ENCODE results near the gene PRKN.

PRKN gene

DNA sequence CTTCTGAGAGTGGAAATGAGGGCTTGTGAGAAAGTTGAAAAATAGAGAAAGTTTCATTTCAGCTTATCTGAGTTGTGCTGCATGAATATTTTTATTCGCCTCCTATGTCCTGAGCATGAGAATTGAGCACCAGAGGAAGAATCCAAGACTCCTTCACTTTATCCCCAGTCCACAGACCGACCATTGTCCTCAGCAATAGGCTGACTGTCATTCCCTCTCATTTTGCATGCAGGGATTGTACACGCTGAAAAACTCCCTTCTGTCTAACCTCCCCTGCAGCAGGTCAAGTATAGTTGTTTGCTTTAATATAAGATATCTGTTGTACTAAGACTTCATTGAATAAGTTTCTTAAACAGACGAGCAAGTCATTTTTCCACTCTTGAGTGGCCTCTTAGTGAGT, 437.6 kb downstream of the PRKN start:
- no peak for DNase-seq

DNA sequence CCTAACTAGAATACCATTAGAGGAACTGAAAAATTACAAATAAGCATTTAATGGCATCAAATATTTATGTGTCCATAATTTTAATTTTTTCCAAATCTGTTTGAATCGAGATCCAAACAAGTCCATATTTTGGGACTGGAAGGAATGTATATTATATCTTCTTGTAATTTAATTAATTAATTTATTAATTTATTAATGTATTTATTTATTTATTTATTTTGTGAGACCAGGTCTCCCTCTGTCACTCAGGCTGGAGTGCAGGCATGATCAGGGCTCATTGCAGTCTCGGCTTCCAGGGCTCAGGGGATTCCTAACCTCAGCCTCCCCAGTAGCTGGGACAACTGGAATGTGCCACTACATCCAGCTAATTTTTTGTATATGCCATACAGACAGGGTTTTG, 453.6 kb downstream of the PRKN start:
- no peak for DNase-seq

DNA sequence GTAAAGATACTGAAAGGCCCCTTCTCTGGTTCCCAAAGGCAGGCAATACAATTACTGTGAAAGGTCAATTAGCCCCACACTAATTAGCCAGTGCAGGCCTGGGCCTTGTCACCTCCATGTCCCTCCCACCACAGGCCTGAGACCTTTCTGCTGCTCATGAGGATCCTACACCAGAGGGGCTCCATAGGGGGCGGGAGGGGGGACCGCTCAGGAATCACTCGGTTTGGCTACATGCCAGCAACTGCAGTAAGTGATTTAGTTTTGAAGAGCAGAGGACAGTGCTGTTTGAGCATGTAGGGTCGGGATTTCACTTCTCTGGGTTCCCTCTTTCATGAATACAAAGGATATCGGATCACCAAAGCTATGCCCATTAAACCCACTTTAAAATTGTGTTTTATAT, 455.6 kb downstream of the PRKN start:
- no peak for DNase-seq

DNA sequence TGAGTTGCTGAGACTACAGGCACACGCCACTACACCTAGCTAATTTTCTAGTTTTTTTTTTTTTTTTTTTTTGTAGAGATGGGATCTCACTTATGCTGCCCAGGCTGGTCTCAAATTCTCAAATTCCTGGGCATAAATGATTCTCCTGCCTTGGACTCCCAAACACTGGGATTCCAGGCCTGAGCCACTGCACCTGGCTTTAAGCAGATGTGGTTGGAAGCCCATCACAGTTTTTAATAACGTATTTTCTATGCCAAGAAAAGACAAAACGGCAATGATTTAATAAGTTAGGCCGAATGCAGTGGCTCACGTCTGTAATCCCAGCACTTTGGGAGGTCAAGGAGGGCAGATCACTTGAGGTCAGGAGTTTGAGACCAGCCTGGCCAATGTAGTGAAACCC, 456.6 kb downstream of the PRKN start:
- no peak for DNase-seq

DNA sequence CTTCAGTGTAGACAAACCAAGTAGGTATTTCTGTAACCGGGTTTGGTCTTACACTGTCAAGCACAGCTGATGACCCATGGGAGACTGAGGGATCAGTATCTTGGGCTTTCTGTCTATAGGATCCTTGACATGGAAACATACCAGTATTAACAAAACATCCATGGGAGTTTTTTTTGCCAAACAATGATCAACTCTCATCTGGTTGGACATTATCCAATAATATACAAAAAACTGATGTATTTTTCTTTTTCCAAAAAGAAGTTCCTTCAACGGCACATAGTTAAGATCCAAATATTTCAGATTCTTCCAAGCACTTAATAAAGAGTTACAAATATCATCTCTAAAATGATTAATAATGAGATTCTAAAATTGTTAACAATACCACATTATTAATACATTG, 459.9 kb downstream of the PRKN start:
- DNase-seq: no peak

DNA sequence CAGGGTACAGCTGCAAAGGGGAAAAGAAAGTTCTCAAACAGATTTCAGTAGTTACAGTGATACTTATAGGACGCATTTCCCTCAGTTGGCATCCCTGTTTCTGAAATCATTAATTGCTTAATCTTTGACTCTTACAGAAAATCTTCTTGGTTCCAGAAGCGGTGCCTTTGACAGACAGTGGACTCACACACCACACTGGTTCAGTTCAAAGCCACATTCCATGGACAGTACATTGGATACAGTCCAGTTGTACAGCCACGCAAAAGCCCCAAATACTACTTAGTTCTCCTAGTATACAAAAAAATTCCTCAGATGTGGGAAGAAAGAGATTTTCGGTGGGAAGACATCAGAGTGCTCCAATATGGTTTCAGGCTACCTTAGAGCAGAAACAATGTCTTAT, 460.4 kb downstream of the PRKN start:
- no peak for DNase-seq

DNA sequence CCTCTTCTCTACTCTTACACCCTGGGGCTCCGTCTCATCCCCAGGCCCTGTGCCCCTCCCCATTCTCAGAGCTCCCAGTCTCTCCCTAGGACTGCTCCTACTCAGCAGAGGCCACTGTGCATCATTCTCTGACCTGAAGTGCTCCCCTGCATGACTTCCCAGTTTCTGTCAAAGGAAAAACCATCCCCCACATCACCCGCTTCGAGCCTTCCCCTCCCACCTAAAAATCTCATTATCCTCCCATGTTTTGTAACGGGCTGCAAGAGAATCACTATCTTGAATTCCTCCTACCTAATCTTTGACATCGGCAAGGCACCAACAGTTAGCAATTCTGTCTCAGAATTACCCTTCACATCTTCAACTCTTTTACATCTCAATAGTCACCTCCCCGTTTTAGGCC, 463.0 kb downstream of the PRKN start:
- DNase-seq: no peak

DNA sequence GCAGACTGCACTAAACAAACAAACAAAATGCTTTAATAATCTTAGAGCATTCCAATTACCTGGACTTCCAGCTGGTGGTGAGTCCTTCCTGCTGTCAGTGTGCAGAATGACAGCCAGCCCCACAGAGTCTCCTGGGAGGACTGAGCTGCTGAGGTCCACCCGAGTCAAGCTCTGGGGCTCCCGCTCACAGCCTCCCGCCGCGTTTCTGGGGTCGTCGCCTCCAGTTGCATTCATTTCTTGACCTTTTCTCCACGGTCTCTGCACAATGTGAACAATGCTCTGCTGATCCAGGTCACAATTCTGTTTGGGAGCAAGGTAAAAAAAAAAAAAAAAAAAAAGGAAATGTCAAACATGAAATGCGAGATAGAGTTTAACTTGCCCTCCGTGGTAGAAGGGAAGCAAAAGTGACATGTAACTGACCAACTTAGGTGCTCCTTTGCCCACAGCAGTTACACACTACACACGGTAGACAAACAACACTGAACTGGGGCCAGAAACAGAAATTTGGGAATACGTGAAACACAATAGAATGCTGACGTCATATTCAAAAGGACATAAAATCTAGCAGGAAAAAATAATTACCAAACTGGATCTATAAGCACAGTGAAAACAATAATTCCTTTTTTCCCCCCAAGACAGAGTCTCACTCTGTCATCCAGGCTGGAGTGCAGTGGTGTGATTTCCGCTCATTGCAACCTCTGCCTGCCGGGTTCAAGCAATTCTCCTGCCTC, 464.9 kb downstream of the PRKN start:
- no peak for DNase-seq

DNA sequence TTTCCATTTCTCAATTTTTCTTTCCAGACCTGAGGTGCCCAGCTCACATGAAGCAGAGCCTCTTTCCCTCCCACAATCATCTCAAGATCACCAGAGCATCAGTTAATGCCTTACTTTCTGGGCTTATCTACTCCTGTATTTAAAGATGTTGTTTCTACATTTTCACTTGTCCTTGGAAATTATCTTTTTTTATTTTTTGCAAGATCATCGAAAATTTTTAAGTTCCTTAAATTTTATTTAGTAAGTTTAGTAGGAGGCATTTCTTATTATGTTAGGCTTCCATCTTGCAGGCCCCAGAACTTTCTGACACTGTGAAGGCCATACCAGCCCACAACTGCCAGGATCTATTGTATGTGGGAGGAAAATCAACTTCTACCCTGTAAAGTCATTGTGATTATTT, 466.0 kb downstream of the PRKN start:
- DNase-seq: no peak

DNA sequence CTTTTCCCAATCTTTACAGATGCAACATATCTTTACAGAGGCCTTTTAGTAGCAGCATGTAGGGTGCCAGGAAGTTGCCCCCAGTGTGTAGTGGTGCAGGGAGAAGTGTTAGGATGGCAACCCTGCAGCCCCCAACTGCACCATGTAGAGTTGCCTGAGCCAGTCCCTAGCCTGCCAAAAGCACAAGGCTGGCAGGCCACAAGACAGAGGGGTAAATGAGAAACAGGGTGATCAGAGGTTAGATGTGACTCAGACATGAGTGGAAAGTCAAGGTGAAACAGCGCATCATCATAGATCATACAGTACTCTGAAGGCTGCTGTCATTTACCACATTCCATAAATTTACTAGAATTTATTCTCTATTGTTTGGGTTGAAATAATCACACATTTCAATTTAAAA, 467.5 kb downstream of the PRKN start:
- no peak for DNase-seq

DNA sequence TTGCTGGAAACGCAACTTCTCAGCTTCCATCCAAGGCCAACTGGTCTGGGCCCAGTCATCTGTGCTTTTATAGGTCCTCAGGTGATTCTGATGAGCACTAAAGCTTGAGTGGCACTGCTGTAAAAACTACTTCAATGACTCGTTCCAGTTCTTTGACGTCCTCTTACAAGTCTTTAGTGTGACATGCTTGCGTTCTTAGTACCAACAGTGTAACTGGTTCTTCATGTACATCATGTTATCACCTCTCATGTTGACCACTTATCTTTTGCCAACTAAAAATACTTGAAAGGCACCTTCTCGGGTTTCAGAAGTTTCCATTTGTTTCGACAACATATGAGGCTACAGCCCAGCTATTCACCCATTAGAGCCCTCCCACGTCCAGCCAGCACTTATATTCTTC, 468.9 kb downstream of the PRKN start:
- DNase-seq: no peak

DNA sequence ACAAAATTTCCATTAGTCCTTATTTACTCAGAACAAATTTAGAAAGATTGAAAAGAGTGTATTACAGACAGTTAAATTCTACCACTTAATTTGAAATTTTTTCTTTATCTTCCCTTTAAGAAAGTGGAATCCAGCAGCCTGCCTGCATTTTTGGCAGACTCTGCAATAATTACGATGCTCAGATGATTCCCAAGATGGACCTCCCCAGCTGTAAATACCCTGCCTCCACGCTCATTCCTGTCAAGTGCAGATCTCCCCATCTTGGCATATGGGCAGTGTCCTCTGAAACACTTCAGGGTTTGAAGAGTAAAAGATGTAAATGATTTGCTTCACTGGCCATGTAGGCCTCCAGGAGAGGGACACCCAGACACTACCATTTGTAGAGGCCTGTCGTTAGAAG, 471.2 kb downstream of the PRKN start:
- DNase-seq: no peak

DNA sequence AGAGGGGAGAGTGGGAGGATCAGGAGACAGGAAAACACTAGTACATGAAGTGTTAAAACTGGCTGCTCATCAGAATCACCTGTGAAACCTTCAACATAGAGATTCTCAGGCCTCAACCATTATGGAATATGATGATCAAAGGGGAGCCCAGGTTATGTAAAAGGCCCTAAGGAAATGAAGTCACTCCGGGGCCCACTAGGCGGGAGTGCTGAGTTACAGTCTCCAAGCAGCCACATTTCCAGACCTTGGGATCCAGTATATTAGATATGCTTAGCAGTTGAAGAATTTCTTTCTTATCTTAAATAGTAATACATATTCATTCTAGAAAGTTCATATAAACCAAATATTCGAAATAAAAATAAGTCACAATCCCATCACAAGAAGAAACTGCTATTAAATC, 476.3 kb downstream of the PRKN start:
- DNase-seq: no peak

DNA sequence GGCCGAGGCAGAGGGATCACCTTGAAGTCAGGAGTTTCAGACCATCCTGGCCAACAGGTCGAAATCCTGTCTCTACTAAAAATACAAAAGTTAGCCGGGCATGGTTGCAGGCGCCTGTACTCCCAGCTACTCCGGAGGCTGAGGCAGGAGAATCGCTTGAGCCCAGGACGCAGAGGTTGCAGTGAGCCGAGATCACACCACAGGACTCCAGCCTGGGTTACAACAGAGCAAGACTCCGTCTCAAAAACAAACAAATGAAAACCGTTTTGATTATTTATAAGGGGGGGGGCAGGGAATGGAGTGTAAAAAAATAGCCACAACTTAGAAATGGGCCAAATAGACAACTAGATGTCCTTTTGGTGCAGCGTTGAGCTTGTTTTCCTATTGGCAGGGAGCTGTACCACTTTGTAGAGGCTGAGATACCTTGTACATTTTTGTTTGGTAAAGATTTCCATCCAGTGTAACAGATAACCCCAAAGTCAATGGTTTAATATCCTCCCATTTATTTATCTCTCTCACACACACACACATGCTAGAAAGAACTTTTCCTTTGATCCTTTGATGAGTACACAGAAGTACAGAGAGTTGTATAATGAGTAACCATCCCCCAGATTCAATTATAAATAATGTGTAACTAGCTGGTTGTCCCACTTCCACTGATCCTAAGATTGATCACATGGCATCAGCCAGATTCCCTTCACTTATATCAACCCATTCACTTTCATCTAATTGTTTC, 477.5 kb downstream of the PRKN start:
- no peak for DNase-seq

DNA sequence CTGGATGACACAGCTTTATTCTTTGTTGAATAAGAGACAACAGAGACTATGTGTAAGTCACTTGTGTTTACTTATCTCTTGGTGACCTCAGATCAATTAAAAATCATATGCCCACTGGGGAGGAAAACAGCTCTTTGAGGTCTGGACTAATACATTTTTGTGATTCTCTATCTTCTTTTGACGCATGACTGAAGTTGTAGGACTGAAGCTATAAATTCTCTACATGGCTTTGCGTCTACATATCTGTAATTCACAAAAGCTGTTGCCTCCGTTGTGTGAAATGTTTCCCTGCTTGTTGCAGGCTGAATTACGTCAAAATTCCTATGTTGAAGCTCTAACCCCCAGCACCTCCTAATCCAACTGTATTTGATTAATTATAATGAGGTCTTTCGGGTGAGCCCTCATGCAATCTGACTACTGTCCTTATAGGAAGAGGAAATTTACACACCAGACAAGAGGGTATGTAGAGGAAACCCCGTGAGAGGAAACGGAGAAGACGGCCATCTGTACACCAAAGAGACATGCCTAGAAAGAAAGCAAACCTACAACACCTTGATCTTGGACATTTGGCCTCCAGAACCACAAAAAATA, 481.6 kb downstream of the PRKN start:
- DNase-seq: no peak

DNA sequence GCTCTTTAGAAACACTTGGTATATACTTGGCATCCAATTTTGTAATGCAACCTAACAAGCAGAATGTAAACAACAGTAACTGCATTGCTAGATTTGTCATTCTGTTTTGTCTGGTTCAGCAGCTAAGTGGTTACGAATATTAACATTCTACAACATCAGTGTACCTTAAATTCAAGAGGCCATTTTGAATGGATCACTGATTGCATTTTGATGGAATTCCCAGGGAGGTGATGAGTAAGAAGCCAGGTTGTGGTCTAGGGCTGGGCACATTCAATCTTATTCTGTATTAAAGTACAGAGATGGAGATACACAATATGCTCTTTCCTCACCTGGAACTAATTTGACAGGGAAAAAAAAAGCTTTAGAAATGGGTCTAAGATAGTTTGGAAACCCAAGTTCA, 483.5 kb downstream of the PRKN start:
- DNase-seq: no peak

DNA sequence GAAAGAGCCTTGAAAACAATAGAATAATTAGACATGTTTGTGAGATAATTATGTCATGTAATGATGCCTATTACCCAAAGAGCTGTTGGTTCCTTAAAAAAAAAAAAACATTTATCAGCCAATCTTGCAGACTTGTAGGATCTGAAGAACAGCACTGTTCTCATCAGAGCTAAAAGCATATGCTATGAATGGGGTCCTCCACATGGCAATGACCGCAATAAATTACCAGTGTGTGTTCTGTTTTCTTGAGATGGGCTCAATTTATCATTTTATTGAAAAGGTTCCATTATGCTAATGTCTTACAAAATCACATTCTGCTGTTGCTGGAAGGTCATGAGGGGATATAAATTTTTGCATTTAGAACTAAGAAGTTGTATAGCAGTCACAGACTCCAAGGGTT, 484.7 kb downstream of the PRKN start:
- DNase-seq: no peak

DNA sequence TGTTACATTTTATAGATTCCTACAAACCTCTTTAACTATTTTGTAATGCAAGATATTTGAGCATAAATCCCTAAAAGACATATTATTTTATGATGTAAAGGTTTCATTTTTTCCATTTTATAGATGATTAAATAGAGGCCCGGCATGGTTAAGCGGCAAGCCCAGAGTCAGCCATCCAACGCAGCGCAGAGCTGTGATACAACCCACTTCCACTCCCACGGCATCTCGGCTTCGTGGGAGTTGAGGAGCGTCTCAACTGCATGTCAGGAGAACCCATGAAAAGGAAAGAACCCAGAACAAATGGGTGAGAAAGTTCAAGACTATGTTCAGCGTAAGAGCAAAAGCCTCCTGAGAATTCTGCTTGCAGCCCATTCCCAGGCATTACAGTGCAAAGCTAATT, 488.2 kb downstream of the PRKN start:
- no peak for DNase-seq

DNA sequence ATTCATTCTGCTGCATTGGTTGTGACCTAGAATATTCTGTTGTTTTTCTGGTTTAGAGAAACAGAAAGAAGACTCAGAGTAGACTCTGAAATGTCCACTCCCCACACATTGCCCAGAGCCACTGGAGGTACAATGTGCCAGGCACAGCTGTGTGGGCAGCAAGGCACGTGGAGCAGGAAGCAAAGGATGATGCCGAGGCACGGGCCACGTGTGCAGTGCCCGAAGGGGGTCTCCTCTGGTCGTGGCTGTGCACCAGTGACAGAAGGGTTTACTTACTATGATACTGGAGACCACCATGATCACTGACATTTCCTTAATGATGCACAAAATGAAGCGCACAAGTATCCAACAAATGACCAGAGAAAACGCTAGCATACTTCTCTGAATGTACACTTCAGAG, 488.9 kb downstream of the PRKN start:
- no peak for DNase-seq

DNA sequence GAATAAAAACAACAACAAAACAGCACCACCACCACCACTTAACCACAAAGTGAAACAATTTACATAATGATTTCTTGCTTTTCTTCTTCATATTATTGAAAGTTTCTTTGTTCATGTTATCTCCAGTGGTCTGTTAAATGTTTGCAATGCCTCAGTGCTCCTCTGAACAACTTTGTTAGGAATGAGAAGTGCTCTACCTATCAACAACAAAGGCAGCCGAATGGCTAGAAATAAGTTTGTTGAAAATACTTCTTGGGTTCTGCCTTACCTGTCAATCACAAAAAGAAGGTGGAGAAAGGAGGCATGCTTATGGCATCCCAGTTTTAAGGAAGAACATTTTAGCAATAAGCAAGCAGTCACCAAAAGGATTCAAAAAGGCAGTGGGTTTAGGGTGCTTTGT, 490.2 kb downstream of the PRKN start:
- DNase-seq: no peak

DNA sequence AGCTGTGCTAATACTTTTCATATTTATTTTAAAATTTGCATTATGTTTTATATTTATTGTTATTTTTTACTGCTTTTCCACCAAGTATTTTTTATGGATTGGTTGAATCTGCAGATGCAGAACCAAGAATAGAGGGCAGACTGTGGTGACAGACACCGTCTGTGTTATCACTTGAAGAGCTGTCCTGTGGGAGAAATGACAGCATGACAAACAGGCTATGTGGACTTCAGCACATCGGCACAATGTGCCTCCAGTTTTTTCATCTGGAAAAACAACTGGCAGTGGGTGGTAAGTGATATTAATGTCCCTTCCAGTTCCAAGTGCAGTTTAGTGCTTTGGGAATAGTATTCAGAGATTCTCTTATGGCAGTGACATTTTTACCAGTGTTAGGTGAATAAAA, 492.9 kb downstream of the PRKN start:
- no peak for DNase-seq

DNA sequence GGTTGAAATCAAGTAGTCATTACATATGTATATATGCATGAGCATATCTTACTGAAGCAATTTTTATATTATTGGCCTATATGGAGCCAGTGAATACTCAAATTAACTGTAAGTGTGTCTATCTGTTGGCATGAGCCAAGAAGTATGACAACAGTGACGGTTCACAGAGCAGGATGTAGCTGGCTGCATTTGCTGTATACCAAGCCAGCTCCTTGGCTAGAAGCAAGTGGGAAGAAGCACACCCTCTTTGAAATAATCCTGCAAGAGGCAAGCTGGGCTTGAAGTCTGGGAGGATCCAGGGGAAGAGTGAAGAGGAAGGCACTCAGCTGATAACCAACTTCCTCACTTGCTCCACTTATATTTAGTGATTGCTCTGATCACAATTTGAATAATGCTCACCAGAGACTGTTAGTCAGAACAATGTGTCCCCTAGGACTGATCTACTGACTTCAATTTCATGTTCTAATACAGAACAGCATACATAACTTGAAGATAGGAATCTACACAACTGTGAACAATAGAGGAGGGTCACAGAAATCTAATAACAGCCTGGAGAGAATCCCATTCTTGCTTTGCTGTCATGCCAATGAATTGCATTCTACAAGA, 497.3 kb downstream of the PRKN start:
- no peak for DNase-seq

DNA sequence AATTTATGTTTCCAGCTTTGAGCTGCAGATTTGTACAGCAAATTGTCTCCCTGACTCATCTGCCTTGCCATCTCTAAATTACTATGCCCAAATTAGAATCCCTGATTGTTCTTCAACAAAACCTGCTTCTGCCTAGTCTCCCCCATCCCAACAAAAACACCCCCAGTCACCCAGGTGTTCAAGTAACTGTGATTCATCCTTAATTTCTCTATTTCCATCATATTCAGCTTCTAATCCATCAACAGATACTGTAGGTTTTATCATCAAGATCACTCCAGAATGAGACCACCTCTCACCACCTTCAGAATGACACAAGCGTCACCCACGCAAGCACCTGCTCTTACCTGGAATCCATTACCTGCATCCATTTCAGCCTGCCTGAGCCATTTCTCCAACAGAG, 498.5 kb downstream of the PRKN start:
- DNase-seq: no peak

DNA sequence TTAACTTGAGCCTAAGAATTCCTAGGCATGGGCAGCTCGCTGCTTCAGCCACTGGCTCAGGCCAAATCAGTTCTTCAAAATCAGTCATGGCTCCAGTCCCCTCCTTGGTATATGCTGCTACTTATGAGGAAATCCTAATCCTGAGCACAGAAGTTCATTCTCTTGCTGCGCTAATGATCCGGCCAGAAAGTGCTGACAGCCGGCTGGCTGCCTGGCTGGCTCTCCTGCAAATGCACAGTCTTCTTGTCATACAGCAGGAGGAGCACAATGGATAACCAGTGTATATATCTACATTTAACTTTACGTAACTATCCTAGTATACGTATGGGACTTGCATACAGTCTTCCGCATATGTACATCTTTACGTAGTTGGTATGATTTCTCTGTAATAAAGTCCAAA, 500.8 kb downstream of the PRKN start:
- no peak for DNase-seq
